Right ventricle myocardium inferior (tissue), 1 donor: ENCODE data around the gene NR1I3. TPM values are rescaled to one million over a fixed set of nuclear protein-coding genes. Genes with fewer than 3 reads are reported as not detected.

ENCODE experiments used
- ATAC-seq: fragments of 200-7000 bp; cut with Tn5 transposase; one replicate; pipeline ENCODE4 v1.9.1; 2020; ENCODE audit warnings: mild to moderate bottlenecking, moderate library complexity
- DNase-seq: peaks from one replicate; pipeline ENCODE4 v3.0.0; 2021; ENCODE audit errors: missing footprints
- intact Hi-C: fragments of 100-400 bp; cut with DNase I; formaldehyde crosslinking; loops from one replicate; pipeline ENCODE4 v1.11.0; 2022
- total RNA-seq: library from RNA; stranded (reverse); fragmentation: NEBNext Ultra II Directional; extraction: Animal tissue kit (Norgen Biotek cat#: 25700); gene quantifications from one replicate; pipeline ENCODE4 v1.2.1, GENCODE V29; 2021
- donor health status: DM: no; HTN: yes; CAD: no; lungs with severe emphysema.

The NR1I3 gene
- total RNA-seq, 1 donor from 2014 or later: not detected

DNA sequence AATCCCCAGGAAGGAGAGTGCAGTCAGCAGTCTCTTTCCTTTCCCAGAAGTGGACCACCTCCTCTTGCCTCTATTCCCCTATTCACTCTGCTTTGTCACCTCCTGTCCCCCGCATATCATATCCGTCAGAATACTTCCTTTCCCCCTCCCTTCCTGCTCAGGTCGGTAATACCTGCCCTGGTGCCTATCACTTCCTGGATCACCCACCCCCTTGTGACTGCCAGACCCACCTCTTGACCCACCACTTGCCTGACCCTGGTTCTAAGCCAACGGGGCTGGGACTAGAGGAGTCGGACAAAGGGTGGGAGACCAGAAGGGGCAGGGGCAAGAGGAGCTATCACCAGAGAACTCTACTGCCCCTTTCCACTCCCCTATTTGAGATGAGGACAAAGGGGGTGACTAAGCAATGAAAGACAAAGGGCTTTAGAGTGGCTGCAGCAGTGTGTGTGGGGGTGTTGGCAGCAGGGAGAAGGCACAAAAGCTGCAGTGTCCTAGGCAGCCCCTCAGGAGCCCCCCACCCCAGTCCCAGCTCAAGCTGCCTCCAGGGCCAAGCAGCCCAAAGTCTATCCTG, 37.5 kb downstream of the NR1I3 start:
- DNase-seq (no peak), ATAC-seq (no peak)
- intact Hi-C loops: no loop called here

DNA sequence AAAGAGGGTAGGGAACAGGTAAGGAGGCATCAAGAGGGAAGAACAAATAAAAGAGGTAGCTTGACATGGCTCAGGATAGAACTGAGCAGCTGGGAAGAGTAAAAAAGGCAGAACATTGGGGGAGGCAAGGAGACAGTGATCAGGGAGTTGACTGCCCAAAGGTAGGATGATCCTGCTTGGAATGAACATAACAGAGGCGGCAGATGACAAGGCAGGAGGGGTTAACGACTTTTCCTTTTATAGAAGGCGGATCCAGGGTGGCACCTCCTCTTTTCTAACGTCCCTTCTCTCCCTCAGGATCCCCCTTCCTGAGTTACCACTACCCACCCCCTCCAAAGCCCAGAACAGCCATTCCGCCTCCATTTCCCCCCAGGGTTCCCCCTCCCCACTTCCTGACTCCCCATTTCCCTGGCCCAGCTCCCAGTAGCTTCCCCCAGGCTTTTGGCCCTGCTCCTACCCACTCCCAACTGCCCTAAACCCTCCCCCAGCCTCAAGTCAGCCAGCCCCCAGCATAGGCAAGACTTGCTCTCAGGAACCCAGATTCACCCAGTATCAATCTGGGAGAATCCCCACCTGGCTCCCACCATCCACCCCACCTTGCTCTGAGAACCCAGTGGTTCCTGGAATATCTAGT, 38.4 kb downstream of the NR1I3 start:
- no peak for DNase-seq

DNA sequence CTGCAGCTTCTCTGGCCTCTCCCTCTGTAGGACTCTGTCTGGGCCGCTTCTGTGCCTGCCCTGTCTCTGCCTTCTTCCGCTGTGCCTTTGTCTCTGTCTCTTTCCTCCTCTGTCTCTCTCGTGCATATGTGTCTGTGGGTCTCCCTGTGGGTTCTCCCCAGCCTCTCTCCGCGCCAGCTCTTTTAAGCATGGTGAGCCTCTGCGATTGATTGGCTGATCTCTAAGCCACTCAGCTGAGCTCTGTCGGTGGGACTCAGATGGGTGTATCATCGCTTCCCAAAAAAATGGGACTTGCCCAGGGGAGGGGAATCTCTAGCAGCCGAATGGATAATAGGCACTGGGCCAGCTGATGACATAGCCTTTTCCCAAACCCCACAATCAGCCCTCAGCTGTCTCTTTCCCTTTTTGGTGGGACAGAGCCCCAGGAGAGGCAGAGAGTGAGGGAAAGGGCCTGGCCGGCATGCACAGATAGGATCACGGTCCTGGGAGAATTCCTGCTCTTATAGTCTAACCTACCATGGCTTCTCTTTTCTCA, 39.0 kb downstream of the NR1I3 start, which contains the start of gene ADAMTS4:
Gene ADAMTS4 (minus strand): TSS at position 158 of the 535 bp plus-strand sequence. CDS start 427 bp downstream, outside the sequence.
- DNase-seq (peak; percentile 84), ATAC-seq (peak; percentile 47)
- intact Hi-C loops: no loop called here

More for the DNA sequence above, 38.4 kb downstream of the NR1I3 start:
- intact Hi-C loops: no loop called here
- ATAC-seq: no peak

DNA sequence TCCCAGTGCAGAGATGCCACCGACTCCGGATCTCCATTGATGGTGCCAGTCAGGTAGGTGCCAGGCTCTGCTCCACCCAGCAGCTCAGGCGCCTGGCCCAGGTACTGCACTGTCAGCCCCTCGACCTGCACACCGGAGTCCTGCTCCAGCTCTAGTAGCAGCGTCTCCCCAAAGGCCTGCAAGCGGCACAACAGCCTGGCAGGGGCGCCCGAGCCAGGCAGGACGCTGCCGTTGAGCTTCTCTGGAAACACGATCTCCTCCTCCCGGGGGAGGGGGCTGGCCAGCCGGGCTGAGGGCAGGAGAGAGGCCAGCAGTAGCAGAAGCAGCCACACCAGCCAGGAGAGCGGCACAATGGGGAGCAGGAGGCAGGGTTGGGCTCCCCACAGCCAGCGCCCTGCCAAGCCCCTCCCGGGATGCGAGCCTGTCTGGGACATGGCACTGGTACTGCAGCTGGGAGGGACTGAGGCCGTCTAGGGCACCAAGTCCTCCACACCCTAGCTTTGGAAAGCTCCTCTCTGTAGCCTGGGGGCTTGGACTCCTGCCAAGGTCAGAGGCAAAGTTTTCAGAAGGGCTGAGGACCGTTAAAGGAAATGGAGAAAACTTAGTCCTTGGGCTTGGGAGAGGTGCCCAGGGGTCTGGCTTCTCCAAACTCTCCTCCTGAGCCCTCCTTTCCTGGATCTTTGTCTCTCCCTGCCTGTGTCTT, 39.7 kb downstream of the NR1I3 start:
- DNase-seq (peak; percentile 67), ATAC-seq (no peak)
- intact Hi-C loops: no loop called here

DNA sequence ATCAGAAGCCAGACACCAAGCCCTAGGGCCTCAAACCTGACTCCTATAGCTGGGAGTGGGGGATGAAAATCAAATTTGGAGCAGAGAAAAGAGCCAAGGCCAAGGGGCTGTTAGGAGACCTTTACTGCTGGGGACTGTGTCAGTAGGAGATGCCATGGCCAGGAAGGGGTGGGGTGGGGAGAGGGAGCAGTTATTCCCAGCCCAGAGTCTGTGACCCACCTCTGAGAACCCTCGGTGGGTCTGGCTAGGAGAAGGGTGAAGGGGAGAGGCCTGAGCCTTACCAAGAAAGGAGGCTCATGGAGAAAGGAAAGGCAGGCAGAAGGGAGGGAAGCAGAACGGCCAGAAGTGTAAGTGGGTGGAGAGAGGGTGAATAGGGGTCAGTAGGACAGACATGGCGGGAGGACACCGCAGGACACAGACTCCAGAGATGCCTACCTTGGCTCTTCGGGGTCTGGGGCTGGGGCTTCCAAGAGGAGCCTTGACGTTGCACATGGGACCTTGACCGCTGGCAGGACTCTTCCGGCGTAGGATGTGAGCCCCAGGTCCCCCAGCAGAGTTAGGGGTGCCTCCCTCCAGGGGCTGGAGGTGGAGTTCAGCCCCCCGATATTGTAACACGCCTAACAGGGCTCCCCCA, 40.3 kb downstream of the NR1I3 start:
- ATAC-seq (no peak), DNase-seq (peak; percentile 53)
- intact Hi-C loops: no loop called here

DNA sequence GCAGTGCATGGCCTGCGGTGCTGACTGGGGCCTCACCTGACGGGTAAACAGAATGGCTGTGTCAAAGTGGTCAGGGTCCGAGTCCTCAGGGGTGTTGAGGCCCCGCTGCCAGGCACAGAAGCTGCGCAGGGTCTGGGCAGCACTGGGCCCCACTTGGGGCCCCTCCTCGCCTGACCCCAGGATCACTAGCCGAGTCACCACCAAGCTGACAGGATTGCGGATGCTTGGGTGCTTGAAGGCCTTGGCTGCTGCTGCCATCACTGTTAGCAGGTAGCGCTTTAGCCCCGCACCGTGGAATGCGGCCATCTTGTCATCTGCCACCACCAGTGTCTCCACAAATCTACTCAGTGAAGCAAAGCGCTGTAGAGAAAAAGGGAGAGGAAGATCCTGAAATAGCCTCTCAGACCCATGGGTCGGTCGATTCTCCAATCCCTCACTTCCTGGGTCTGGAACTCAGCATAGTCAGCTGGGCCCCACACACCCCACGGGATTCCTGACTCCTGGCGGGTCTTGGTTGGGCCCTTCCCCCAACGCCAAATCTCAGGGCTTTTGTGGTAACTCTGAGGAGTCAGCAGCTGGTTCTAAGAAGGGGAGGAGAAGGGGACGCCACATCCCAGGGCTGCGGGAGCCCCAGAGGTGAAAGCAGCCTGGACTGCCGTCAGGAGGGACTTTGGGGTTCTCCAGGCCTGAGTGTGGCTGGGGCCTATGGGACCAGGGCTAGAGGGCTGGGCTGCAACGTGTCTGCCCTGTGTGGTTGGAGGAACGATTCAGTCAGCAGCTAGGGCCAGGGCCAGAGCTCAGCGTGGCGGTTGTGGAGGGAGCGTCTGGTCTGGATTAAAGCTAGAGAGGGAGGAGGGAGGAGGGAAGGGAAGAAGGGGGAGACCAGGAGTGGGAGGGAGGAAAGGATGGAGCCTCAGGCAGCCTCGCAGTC, 41.2 kb downstream of the NR1I3 start:
- DNase-seq (peak; percentile 77), ATAC-seq (peak; percentile 21)
- intact Hi-C loops: no loop called here

DNA sequence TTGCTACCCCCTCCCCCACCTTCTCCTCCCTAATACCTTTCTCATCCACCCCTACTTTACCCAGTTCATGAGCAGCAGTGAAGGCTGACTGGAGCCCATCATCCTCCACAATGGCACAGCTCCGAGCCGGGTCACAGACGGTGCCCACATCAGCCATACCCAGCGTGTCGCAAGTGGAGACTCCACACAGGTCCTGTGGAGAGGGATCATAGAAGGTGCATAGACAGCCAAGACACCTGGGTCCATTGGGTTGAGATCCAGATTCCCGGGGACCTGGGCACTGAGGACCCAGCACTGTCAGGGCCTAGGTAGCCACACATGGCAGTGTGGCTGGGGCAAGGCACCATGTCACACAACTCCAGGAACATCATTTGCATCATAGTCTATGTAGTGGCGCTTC, 41.9 kb downstream of the NR1I3 start:
- intact Hi-C loops: no loop called here
- no peak for ATAC-seq
- DNase-seq: no peak

DNA sequence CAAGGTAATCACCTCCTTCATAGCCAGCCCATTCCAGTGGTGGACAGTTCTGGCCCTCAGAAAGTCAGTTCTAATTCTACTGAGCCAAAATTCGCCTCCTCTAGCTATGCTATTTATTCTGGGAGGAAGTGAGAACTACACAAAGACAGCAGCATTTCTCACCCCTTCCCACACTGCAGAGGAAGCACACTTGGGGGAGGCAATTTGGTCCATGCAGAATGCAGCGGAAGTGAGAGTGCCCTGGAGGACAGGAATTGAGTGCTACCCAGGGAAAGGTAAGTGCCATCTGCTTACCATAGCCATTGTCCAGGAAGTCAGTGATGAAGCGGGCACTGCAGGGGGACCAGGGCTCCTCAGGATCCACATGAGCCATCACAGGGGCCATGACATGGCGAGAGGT, 42.8 kb downstream of the NR1I3 start:
- DNase-seq: no peak
- no peak for ATAC-seq
- intact Hi-C loops: no loop called here

DNA sequence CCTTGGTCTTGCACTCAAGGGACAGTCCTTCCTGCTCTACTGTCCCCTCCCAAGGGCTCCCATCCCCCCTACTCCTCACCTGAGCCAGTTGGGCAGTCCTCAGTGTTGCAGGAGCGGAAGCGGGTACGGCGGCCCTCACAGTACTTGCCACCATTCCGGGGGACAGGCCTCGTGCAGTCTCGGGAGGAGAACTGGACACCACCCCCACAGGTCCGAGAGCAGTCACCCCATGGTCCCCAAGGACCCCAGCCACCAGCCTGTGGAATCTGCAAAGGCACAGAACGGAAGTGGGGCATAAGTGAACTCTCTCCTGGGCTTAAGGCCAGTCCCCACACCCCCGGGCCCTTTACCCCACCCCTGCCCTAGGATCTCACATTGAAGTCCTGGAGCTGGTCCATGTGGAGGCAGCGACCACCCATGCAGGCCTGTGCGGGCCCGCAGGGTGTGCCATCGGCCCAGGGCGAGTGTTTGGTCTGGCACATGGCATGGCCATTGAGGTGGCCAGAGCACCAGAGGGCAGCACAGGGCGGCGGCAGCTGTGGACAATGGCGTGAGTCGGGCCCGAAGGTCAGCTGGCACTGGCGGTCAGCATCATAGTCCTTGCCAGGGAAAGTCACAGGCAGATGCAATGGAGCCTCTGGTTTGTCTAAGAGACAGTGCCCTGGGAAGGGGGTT, 44.3 kb downstream of the NR1I3 start:
- ATAC-seq (no peak), DNase-seq (peak; percentile 71)
- intact Hi-C loops: no loop called here

DNA sequence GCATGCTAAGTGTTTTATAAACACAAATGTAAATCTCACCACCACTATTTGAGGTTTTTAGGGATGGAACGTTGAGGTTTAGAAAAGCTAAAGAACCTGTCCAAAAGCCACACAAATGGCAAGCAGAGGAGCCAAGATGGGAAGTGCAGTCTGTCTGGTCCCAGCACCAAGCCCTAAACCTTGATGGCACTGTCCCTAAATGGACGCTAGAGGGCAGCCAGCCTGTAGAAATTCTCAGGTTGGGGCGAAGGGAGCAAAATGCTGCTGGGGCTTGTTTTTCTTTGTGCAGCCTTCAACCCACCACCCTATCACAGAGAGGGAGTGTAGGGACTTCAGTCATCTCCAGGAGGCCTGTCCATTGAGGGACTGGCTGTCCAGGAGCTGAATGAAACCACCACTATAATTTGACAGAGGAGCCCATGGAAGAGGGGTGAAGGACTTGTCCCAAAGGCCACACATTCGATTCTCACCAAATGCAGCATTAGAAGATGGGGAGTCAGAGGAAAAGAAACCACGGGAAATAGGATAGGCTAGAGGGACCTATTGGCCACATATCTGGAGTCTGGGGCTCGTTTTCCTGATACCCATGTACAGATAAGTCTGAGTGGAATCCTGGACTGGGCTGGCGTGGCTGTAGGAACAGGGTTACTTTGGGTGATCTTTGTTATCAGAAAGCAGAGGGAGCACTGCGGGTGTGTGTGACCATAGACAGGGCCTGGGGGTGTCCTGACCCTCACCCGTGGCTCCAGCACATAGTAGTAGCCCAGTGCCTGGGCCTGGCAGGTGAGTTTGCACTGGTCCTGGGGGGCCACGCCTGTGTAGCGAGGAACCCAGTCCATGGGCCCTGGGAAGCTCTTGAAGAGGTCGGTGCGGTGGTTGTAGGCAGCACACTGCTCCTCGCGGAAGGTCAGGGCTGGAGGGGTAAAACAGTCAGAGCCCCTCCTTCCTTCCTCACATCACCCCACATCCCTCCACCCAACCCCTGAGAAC, 45.2 kb downstream of the NR1I3 start:
- ATAC-seq (peak; percentile 40), DNase-seq (no peak)
- intact Hi-C loops: no loop called here

DNA sequence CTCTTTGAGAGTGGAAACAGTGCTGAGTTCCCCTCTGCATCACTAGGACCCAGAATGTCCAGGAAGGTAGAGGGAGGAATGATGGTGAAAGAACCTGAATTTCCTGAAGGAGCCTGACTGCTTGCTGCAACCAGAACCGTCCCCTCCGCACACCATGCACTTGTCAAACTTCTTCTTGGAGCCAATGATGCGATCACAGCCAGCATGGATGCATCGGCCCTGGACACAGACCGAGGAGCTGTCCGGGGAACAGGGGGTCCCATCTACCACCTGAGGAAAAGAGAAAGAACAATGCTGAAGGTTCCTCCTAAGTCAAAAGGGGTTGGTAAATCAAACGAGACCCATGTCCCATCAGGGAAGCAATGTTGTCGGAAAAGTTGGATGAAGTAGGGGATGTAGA, 46.0 kb downstream of the NR1I3 start:
- ATAC-seq: no peak
- DNase-seq: no peak
- intact Hi-C loops: no loop called here

DNA sequence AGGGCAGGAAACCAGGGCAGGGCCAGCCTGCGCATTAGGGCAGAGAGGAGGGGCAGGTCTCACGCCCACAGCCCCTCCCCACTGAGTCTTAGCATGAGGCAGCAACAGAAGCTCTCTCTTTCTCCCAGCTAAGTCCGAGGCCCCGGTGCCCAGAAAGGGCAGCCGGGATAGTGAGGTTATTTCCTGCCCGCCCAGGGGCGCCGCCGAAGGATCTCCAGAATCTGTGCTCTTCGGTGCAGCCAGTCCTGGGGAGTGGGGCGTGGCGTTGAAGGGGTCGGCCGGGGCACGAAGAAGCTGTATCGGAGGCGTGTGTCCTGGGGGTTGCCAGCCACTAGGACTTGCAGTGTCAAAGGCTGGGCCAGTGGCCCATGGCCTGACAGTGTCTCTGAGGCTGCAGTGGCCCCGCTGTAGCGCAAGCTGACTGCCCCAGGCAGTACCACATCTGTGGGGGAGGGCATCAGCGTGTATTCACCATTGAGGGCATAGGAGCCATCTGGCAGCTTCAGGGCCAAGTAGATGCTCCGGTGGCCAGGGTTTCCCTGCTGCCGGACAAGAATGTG, 47.0 kb downstream of the NR1I3 start:
- DNase-seq (no peak), ATAC-seq (no peak)
- intact Hi-C loops: no loop called here

DNA sequence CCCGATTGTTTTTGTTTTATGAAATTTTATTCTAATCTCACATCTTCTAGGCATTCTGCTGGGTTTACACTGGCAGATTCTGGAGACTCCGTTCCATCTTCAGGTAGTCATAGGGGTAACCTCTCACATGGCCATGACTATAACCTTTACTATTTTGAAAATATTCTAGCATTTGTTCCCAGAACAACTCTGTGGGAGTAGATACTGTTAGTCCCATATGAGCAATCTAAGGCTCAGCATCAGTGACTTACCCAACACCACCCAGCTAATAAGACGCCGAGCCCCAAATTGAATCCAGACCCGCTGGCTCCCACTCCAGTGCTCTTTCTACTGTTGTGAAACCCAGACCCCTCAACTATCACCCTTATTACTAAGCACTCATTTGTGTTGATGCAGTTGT, 49.0 kb downstream of the NR1I3 start:
- ATAC-seq (no peak), DNase-seq (no peak)
- intact Hi-C loops: no loop called here

DNA sequence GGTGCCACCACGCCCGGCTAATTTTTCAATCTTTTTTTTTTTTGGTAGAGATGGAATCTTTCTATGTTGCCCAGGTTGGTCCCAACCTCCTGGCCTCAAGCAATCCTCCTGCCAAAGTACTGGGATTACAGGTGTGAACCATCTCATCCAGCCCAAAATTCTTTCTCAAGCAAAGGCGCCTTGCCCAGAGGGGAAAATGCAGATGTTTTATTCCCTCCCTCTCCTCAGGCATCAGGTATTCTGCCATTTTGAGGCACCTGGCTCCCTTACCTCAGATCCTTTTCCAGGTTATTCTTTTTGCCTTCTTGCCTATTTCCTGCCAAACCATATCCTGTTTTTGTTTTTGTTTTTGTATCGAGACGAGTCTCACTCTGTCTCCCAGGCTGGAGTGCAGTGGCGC, 49.6 kb downstream of the NR1I3 start:
- intact Hi-C loops: no loop called here
- DNase-seq (no peak), ATAC-seq (no peak)

DNA sequence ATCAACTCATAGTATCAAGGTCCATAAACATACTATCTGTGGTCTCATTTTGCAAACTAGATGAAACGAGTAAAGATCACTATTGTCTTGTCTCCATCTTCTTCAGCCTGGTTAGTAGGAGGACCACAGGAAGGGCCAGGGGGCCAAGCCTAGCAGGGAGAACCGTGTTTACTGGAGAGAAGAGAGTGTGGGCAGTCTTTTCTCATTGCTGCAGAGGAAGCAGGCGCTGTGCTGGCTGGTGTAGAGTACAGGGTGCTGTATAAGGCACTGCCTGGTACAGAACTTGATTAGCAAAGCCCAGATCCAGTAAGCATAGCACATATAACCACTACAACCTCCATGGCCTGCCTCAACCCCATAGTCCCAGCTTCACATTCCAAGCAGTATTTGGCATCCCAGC, 50.7 kb downstream of the NR1I3 start:
- ATAC-seq: no peak
- DNase-seq: no peak
- intact Hi-C loops: no loop called here

DNA sequence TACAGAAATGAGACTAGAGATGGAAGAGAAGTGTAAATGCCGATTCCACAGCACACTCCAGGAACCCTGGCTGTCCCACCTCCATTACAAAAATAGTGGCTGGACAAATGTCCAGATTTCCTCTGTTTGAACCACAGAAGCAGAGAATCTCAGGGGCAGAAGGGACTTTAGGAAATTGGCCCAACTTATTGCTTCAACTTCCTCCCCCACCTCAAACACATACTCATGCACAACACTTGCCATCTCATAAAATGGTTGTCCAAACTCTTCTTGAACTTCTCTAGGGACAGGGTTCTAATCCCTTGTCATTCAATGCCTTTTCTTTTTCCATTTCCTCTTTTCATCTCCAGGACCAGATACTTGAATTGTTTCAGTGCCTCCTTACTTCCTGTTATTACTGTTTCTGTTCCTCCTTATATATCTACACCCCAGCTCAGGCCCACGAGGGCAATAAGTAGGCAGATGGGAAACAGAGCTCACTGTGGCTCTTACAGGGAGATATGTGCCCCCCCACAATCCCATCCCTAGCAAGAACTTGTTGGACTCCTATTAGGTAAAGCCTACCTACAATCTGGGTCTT, 52.2 kb downstream of the NR1I3 start:
- DNase-seq: no peak

More for the DNA sequence above, 52.2 kb downstream of the NR1I3 start:
- ATAC-seq: peak; percentile 33
- intact Hi-C loops: no loop called here
